AG04449 (cell line): ENCODE data around the gene ZNF3.
A peak's percentile ranks its signal among the peaks of the same experiment; 100 is the strongest.

Source experiments
- CTCF ChIA-PET: fragments of 350-600 bp; formaldehyde crosslinking; extraction: SDS; loops from one replicate; lab custom pipeline; 2021; ENCODE audit warnings: antibody characterized with exemption; lab: Yijun Ruan, JAX
- POLR2A ChIA-PET: fragments of 400-600, 350-600 bp; formaldehyde crosslinking; extraction: SDS; loops from one replicate; lab custom pipeline; 2020; ENCODE audit warnings: antibody characterized with exemption, inconsistent platforms; lab: Yijun Ruan, JAX
- DNase-seq: peaks from one replicate; pipeline ENCODE4 v3.0.0-alpha.2; 2010; ENCODE audit warnings: low read depth, low spot score
- H3K4me3 ChIP-seq: 2 replicates; pipeline ENCODE4 v1.5.1; 2011; ENCODE audit warnings: low read depth, mild to moderate bottlenecking, control low read depth, low read length
- TF ChIP-seq, protein P1 (sequence below): IDR thresholded peaks from one replicate; pipeline ENCODE4 v1.5.1; 2011; ENCODE audit warnings: mild to moderate bottlenecking, moderate library complexity, low read length, control low read depth, inconsistent platforms; ENCODE audit not compliant: insufficient read depth; ENCODE audit errors: missing control alignments

Gene ZNF3

DNA sequence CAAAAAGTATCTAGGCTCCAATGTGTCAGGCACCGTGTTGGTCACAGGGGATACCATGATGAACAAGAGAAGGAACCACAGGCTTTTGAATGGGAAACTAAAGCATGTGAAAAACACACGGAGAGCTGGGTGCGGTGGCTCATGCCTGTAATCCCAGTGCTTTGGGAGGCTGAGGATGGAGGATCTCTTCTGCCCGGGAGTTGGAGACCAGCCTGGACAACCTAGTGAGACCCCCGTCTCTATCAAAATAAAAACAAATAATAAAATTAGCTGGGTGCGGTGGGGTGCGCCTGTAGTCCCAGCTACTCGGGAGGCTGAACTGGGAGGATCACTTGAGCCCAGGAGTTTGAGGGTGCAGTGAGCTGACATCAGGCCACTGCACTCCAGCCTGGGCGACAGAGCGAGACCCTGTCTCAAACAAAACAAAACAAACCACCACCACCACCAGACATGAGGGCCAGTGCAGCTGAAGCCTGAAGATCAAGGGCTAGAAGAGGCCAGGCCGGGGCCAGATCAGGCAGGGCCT is 6.6 kb upstream of the ZNF3 start:
- CTCF ChIA-PET, result interaction anchor here (1.0 to 1.9 kb wide), 2 partner anchors 9 to 12 kb away, joined by 3 to 7 read pairs; no protein-coding TSS in a partner anchor
- peak overlapping the region; percentile 89 for H3K4me3 ChIP-seq
- TF ChIP-seq, protein P1, sequence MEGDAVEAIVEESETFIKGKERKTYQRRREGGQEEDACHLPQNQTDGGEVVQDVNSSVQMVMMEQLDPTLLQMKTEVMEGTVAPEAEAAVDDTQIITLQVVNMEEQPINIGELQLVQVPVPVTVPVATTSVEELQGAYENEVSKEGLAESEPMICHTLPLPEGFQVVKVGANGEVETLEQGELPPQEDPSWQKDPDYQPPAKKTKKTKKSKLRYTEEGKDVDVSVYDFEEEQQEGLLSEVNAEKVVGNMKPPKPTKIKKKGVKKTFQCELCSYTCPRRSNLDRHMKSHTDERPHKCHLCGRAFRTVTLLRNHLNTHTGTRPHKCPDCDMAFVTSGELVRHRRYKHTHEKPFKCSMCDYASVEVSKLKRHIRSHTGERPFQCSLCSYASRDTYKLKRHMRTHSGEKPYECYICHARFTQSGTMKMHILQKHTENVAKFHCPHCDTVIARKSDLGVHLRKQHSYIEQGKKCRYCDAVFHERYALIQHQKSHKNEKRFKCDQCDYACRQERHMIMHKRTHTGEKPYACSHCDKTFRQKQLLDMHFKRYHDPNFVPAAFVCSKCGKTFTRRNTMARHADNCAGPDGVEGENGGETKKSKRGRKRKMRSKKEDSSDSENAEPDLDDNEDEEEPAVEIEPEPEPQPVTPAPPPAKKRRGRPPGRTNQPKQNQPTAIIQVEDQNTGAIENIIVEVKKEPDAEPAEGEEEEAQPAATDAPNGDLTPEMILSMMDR, result no peak
- no peak for DNase-seq
- POLR2A ChIA-PET, result interaction anchor here (0.6 to 1.2 kb wide), 2 partner anchors 13 to 38 kb away, joined by 3 to 14 read pairs; partner anchors contain the start of genes AP4M1, MCM7 and ZSCAN21

- H3K4me3 ChIP-seq, result no peak overlapping the region
- TF ChIP-seq, protein P1, result no peak
- ChIA-PET POLR2A (interaction anchor here (0.6 to 1.5 kb wide), 2 partner anchors 14 to 342 kb away, joined by 4 to 10 read pairs; partner anchors contain the start of genes AP4M1, MCM7 and MEPCE), CTCF (interaction anchor here (0.7 to 8.4 kb wide), 3 partner anchors 13 to 94 kb away, joined by 3 to 105 read pairs (median 7); no protein-coding TSS in a partner anchor)
- peak; percentile 97 for DNase-seq
Measured at GRCh38 chr7:100087055-100087750, 5.7 kb upstream of the ZNF3 start.

DNA sequence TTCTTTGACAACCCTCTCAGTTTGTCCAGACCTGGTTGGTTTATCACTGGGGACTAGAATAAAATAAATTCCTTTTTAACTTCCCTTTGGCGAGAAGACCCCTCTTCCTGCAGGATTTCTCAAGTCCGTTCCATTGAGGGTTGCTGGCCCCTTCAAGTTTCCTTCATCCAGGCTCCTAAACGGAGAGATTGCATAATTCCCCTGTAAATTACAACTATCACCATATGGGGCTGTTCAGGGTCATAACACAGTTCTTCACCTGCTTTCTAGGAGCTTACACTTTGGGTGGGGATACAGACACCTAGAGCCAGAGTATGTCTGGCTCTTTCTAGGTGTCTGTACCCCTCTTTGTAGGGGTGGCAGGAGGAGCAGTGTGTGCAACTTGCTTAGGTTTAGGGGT is 4.0 kb upstream of the ZNF3 start:
- ChIA-PET POLR2A (no interaction called here), CTCF (interaction anchor here (1.1 to 8.4 kb wide), 3 partner anchors 15 to 106 kb away, joined by 4 to 105 read pairs (median 6); no protein-coding TSS in a partner anchor)
- TF ChIP-seq, protein P1, result no peak
- no peak overlapping the region for H3K4me3 ChIP-seq
- no peak for DNase-seq

DNA sequence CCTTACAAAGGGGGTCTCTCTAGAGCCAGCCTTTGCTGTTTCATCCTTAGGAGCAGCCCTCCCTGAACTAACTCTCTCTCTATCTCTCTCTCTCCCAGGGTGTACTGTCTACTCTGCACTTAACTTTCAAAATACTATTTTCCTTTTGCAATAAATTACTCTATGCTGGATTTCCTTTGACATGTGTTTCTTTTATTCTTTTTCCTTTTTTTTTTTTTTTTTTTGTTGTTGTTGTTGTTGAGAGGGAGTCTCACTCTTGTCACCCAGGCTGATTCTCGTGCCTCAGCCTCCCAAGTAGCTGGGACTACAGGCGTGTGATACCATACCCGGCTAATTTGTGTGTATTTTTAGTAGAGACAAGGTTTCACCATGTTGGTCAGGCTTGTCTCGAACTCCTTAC is 1.5 kb upstream of the ZNF3 start:
- CTCF ChIA-PET, result interaction anchor here (0.7 to 8.4 kb wide), 12 partner anchors 8 to 166 kb away, joined by 3 to 105 read pairs (median 4); partner anchors contain the start of genes MCM7 and ZSCAN21
- POLR2A ChIA-PET, result no interaction called here
- DNase-seq, result no peak
- no peak overlapping the region for H3K4me3 ChIP-seq
- TF ChIP-seq, protein P1, result no peak

DNA sequence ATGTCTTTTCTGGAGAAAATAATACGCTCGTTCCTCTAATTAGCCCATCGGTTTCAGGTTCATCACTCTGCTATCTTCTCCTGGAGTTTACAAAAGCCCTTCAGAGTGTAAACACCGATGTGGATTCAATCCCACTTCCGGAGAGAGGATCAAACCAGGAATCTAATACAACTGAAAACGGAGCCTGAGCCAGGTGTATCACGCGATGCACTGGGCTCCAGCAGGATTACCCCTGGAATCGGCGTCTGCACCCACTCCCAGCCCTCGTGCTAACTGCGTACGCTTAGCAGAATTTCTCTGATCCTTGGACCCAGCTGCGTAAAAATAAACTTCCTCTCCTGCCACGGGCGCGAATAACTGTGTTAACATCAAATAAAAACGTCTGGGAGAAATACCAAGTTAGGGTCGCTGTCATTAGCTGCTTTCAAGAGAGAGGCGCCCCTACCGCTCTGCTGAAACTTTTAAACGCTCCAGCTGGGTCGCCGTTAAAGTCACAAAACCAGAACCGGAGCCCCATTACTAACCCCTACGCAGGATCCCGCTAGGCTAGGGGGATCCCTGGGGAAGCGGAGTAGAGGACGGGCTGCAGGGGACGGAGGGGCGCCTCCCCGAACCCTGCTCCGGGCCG is 502 bp downstream of the ZNF3 start:
- TF ChIP-seq, protein P1, result no peak
- ChIA-PET POLR2A (interaction anchor here (0.8 kb wide), 1 partner anchor 65 kb away, joined by 5 read pairs; the partner anchor contains the start of gene ZKSCAN1), CTCF (interaction anchor here (1.0 to 8.4 kb wide), 6 partner anchors 10 to 88 kb away, joined by 3 to 105 read pairs (median 6); no protein-coding TSS in a partner anchor)
- no peak for DNase-seq
- peak overlapping the region; percentile 97 for H3K4me3 ChIP-seq
